ENCODE data around the gene ACAD10. TPM values are rescaled to one million over a fixed set of nuclear protein-coding genes. Genes with fewer than 3 reads are reported as not detected.
A peak's percentile ranks its signal among the peaks of the same experiment; 100 is the strongest.

The ACAD10 gene
- total and polyA plus RNA-seq, 2 of the 13 experiments (the other 11 are each of a cell fraction or from before 2014, with no cell fraction given), result 15.2 to 16.3 TPM

DNA sequence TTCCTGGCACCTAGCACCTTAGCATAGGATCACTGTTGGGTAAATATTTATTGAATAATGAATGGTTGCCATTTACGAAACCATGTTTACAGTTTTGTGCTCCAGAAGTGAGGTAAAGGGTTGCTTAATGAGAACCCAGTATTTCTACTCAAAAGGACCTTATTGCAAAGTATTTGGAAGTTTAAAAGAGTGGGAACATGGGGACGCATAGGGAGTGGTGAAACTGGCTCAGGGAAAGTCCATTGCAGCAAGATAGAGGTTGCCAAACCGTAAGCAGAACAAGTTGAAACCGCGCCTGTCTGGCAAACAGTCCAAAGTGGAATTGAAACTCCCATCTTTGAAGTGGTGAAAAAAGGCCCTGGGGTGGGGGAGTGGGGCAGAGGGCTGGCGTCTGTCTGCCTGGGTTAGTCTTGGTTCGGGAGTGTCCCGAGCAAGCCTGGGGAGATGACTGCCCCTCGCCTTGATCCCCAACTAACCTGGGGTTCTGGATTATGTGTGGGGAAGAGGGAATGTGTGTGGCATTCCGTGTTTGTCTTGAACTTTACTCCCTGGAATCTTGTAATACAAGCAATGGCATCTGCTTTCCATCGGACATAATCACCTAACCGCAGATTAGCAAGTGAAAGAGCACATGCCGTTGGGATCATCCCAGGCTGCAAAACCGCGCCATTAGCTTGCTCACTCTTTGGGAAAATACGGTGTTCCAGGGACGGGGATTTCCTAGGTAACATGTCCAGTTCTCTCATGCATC, 88.1 kb downstream of the ACAD10 start (continued):
- TF ChIP-seq, protein P1, sequence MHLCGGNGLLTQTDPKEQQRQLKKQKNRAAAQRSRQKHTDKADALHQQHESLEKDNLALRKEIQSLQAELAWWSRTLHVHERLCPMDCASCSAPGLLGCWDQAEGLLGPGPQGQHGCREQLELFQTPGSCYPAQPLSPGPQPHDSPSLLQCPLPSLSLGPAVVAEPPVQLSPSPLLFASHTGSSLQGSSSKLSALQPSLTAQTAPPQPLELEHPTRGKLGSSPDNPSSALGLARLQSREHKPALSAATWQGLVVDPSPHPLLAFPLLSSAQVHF (CRISPR knock-in tag; IDR thresholded peaks at IDR 0.05), result no peak
- TF ChIP-seq ZNF121 (CRISPR knock-in tag; IDR thresholded peaks at IDR 0.05), result no peak
- TF ChIP-seq, protein P2, sequence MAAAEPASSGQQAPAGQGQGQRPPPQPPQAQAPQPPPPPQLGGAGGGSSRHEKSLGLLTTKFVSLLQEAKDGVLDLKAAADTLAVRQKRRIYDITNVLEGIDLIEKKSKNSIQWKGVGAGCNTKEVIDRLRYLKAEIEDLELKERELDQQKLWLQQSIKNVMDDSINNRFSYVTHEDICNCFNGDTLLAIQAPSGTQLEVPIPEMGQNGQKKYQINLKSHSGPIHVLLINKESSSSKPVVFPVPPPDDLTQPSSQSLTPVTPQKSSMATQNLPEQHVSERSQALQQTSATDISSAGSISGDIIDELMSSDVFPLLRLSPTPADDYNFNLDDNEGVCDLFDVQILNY (CRISPR knock-in tag; conservative IDR thresholded peaks at IDR 0.05), result no peak
- no peak for TF ChIP-seq SRSF1 (optimal IDR thresholded peaks at IDR 0.05; ENCODE audit: low read depth, low read length)
- TF ChIP-seq NBN (conservative IDR thresholded peaks at IDR 0.05), result no peak
- TF ChIP-seq NFYC (CRISPR knock-in tag; IDR thresholded peaks at IDR 0.05), result no peak
- 0 out of 2 replicates have a peak, but pooled peaks have one; percentile 21 for TF ChIP-seq HIVEP1 (CRISPR knock-in tag; IDR thresholded peaks at IDR 0.05)
- no peak for TF ChIP-seq ZSCAN20 (CRISPR knock-in tag; IDR thresholded peaks at IDR 0.05; ENCODE audit: borderline replicate concordance)
- no peak for TF ChIP-seq REPIN1 (CRISPR knock-in tag; IDR thresholded peaks at IDR 0.05; ENCODE audit: borderline replicate concordance, low read depth)
- peak; percentile 33 for TF ChIP-seq ZNF781 (CRISPR knock-in tag; IDR thresholded peaks at IDR 0.05; ENCODE audit: borderline replicate concordance, not compliant biosample characterization)
- TF ChIP-seq ZNF30 (CRISPR knock-in tag; IDR thresholded peaks at IDR 0.05), result no peak
- no peak for TF ChIP-seq ZNF260 (CRISPR knock-in tag; IDR thresholded peaks at IDR 0.05; ENCODE audit: borderline replicate concordance, low read depth)
- TF ChIP-seq HMGA1 (CRISPR knock-in tag; conservative IDR thresholded peaks at IDR 0.05), result no peak
- no peak for TF ChIP-seq SIN3B (IDR thresholded peaks at IDR 0.05; ENCODE audit: low read length)
- no peak for TF ChIP-seq MYNN (CRISPR knock-in tag; IDR thresholded peaks at IDR 0.05; ENCODE audit: low read depth)
- no peak for TF ChIP-seq EEA1 (CRISPR knock-in tag; IDR thresholded peaks at IDR 0.05; ENCODE audit: borderline replicate concordance)
- TF ChIP-seq, protein P3, sequence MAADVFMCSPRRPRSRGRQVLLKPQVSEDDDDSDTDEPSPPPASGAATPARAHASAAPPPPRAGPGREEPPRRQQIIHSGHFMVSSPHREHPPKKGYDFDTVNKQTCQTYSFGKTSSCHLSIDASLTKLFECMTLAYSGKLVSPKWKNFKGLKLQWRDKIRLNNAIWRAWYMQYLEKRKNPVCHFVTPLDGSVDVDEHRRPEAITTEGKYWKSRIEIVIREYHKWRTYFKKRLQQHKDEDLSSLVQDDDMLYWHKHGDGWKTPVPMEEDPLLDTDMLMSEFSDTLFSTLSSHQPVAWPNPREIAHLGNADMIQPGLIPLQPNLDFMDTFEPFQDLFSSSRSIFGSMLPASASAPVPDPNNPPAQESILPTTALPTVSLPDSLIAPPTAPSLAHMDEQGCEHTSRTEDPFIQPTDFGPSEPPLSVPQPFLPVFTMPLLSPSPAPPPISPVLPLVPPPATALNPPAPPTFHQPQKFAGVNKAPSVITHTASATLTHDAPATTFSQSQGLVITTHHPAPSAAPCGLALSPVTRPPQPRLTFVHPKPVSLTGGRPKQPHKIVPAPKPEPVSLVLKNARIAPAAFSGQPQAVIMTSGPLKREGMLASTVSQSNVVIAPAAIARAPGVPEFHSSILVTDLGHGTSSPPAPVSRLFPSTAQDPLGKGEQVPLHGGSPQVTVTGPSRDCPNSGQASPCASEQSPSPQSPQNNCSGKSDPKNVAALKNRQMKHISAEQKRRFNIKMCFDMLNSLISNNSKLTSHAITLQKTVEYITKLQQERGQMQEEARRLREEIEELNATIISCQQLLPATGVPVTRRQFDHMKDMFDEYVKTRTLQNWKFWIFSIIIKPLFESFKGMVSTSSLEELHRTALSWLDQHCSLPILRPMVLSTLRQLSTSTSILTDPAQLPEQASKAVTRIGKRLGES (CRISPR knock-in tag; IDR thresholded peaks at IDR 0.05; ENCODE audit: borderline replicate concordance), result no peak
- no peak for TF ChIP-seq ZNF563 (CRISPR knock-in tag; IDR thresholded peaks at IDR 0.05)
- TF ChIP-seq, protein P4, sequence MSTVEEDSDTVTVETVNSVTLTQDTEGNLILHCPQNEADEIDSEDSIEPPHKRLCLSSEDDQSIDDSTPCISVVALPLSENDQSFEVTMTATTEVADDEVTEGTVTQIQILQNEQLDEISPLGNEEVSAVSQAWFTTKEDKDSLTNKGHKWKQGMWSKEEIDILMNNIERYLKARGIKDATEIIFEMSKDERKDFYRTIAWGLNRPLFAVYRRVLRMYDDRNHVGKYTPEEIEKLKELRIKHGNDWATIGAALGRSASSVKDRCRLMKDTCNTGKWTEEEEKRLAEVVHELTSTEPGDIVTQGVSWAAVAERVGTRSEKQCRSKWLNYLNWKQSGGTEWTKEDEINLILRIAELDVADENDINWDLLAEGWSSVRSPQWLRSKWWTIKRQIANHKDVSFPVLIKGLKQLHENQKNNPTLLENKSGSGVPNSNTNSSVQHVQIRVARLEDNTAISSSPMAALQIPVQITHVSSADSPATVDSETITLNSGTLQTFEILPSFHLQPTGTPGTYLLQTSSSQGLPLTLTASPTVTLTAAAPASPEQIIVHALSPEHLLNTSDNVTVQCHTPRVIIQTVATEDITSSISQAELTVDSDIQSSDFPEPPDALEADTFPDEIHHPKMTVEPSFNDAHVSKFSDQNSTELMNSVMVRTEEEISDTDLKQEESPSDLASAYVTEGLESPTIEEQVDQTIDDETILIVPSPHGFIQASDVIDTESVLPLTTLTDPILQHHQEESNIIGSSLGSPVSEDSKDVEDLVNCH (CRISPR knock-in tag; IDR thresholded peaks at IDR 0.05), result no peak
- TF ChIP-seq GLI4 (CRISPR knock-in tag; IDR thresholded peaks at IDR 0.05; ENCODE audit: borderline replicate concordance), result no peak
- no peak for TF ChIP-seq KDM1A (CRISPR knock-in tag; IDR thresholded peaks at IDR 0.05)

All from HepG2 (cell line).